Mucosa of rectum (tissue), 2 donors: ENCODE data around the gene BEND6.

Experiments
- H3K27ac ChIP-seq, 2 donors: one replicate each; pipeline ENCODE4 v1.7.0; 2013; ENCODE audit warnings: inconsistent platforms in 2 of 2, low read depth in 2 of 2, low read length in 2 of 2
- H3K27me3 ChIP-seq, 2 donors: one replicate each; pipeline ENCODE4 v1.7.0; 2013; ENCODE audit warnings: low read length in 2 of 2; ENCODE audit not compliant: control insufficient read depth in 2 of 2, insufficient read depth in 2 of 2
- H3K36me3 ChIP-seq, 2 donors: one replicate each; pipeline ENCODE4 v1.7.0; 2013; ENCODE audit warnings: low read length in 2 of 2; ENCODE audit not compliant: control insufficient read depth in 2 of 2, insufficient read depth in 2 of 2
- H3K4me1 ChIP-seq, 2 donors: one replicate each; pipeline ENCODE4 v1.7.0; 2013; ENCODE audit warnings: low read length in 2 of 2, mild to moderate bottlenecking in 1 of 2; ENCODE audit not compliant: control insufficient read depth in 2 of 2, insufficient read depth in 2 of 2
- H3K4me3 ChIP-seq, 2 donors: one replicate each; pipeline ENCODE4 v1.7.0; 2013; ENCODE audit warnings: low read length in 2 of 2
- H3K9ac ChIP-seq, 2 donors: one replicate each; pipeline ENCODE4 v1.7.0; 2013; ENCODE audit warnings: low read length in 2 of 2, low read depth in 1 of 2, mild to moderate bottlenecking in 1 of 2
- H3K9me3 ChIP-seq, 2 donors: one replicate each; pipeline ENCODE4 v1.7.0; 2013; ENCODE audit warnings: low read length in 2 of 2; ENCODE audit not compliant: control insufficient read depth in 2 of 2
- donor health status: healthy.
- donor health status: Normal muscosa, but diverticular disease.

The BEND6 gene

DNA sequence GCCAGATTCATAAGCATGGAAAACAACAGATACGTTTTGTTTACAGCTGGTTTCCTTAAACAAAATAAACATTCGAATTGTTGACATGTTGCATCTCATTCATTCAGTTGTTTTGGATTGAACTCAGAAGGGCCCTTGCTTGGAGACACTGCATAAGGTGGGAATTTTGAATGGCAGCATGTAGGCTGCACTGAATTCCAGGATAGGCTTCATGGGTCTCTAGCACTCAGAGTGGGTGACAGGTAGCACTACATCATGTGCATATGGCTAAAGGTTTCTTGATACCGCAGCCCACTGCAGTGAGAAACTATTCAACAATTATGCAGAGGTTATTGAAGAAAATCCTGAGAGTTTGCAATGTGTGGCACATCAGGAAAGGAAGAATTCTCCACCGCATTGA lies 1.6 kb downstream of the BEND6 start:
- H3K9me3 ChIP-seq, result no peaks in the 10 kb centered on the region
- H3K27me3 ChIP-seq, result peaks cover 19 to 29% of the 10 kb centered on the region in 2 donors

DNA sequence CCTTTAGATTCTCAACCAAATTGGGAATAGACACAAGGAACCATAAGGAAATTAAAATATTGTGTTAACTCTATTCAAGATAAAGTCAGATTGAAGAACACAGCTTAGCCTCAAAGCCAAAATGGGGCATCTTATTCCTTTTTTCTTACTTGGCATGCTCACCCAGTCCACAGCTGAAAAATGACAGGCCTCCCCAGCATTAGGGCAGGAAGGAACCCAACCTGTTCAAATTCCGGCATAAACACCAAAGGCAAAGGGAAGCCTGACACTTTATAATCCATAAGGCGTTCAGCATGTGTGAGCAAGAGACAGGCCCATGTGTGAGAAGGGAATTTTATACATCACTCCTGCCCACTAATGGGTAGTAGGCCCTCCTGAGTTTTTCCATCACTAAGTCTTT lies 2.9 kb downstream of the BEND6 start:
- H3K4me3 ChIP-seq, result no peak overlapping the region
- H3K27me3 ChIP-seq, result peaks cover 17 to 26% of the 10 kb centered on the region in 2 donors
- no peak overlapping the region for H3K27ac ChIP-seq
- H3K4me1 ChIP-seq, result peaks cover 0 to 5% of the 10 kb centered on the region in 2 donors
- H3K9ac ChIP-seq, result no peak overlapping the region
- no peaks in the 10 kb centered on the region for H3K9me3 ChIP-seq
- H3K36me3 ChIP-seq, result no peaks in the 10 kb centered on the region

More for the DNA sequence above, 1.6 kb downstream of the BEND6 start:
- Histone ChIP-seq H3K27ac (no peak overlapping the region), H3K9ac (no peak overlapping the region), H3K4me3 (no peak overlapping the region), H3K4me1 (peaks cover 0 to 5% of the 10 kb centered on the region in 2 donors), H3K36me3 (no peaks in the 10 kb centered on the region)

DNA sequence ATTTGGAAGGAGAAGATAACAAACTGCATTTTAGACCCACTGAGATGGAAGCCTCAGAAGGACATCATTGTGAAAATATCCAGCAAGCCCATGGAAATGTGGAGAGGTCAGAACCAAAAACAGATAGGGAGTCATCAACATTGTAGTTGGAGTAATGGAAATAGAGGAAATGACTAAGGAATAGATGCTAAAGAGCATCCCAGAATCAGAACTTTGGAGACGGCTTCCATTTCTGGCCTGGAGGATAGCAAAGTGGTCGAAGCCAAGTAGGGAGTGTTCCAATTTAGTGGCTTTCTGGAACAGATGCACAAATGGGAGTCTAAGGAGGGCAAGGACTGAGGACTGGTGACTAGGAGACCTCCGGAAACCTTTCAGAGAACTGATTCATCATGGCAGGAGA lies 3.6 kb downstream of the BEND6 start:
- H3K27ac ChIP-seq, result no peak overlapping the region
- H3K9me3 ChIP-seq, result no peaks in the 10 kb centered on the region
- no peak overlapping the region for H3K9ac ChIP-seq
- H3K4me3 ChIP-seq, result no peak overlapping the region
- peaks cover 0 to 5% of the 10 kb centered on the region in 2 donors for H3K4me1 ChIP-seq
- no peaks in the 10 kb centered on the region for H3K36me3 ChIP-seq
- peaks cover 14 to 19% of the 10 kb centered on the region in 2 donors for H3K27me3 ChIP-seq

DNA sequence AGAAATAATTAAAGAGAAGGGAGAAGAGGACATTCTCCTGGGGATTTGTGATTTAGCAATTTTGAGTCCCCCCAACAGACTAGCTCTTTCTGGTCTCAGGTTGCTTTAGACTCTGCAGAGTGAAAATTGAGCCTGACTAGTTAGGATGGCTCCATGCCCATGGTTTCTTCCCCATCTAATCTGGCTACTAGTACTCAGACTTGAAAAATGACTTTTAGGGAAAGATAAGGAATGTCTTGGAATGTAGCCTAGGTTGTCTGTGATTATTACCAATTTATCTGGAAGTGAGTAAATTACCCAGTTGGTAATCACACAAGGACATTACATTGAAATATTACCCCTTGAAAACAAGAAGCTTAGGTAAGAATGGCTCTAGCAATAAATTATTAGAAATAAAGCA lies 4.2 kb downstream of the BEND6 start:
- no peaks in the 10 kb centered on the region for H3K36me3 ChIP-seq
- peaks cover 9 to 14% of the 10 kb centered on the region in 2 donors for H3K27me3 ChIP-seq
- H3K27ac ChIP-seq, result no peak overlapping the region
- H3K4me3 ChIP-seq, result no peak overlapping the region
- H3K4me1 ChIP-seq, result peaks cover 0 to 5% of the 10 kb centered on the region in 2 donors
- H3K9me3 ChIP-seq, result no peaks in the 10 kb centered on the region
- H3K9ac ChIP-seq, result no peak overlapping the region

DNA sequence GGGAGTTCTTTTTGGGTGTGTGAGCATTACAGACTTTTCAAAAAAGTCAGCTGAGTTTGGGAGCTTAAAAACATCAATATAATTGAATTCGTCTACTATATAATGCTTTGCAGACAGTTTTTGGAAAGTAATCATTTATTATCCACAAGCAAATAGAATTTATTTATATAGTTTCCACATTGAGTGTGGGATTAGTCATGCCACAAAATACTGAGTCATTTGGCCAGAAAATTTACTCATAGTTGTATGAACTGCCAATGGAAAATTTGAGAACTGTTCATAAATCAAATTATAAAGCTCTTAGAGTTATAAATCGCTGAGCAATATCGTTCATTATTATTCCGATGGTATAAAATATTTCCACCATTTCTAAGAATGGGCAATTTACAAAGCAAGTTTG lies 5.0 kb downstream of the BEND6 start:
- H3K9ac ChIP-seq, result no peak overlapping the region
- peaks cover 7 to 10% of the 10 kb centered on the region in 2 donors for H3K27me3 ChIP-seq
- H3K4me1 ChIP-seq, result peaks cover 0 to 5% of the 10 kb centered on the region in 2 donors
- no peaks in the 10 kb centered on the region for H3K9me3 ChIP-seq
- H3K27ac ChIP-seq, result no peak overlapping the region
- H3K4me3 ChIP-seq, result no peak overlapping the region
- no peaks in the 10 kb centered on the region for H3K36me3 ChIP-seq

DNA sequence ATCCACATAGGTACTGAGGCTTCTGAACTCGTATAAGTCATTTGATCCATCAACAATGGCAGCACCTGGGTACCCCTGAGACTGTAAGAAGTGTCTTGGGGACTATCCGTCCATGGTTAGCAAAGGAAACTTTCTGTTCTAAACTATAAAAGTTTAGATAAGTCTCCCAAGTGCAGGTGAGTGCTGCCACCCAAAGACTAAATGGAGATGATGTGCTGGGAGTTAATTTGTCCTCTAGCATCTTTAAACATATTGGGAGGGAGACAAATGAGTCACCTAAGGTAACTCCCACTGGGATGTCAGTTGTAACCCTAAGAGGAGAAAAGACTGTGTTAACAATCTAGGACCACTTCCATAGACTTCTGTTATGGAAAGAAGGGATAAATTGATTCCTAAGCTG lies 6.2 kb downstream of the BEND6 start:
- H3K27me3 ChIP-seq, result peaks cover 4 to 7% of the 10 kb centered on the region in 2 donors
- no peaks in the 10 kb centered on the region for H3K9me3 ChIP-seq

DNA sequence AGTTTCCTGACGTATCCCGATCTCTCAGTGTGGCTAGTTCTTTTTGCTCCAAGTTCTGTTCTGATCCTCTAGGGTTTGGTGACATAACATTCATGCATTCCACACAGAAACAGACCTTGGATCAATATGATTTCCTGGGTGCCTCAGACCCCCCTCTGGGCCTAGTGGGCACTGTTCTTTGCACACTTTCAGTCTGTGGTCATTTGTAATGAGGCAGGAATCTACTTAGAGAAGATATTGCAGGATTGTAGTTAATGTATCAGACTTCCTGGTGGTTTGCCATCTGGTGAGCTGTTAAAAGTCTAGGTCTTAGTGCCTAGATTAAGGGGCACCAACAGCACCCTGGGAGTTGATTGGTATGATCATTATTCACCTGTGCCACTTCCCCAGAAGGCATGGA lies 7.5 kb downstream of the BEND6 start:
- Histone ChIP-seq H3K9me3 (no peaks in the 10 kb centered on the region), H3K4me1 (no peaks in the 10 kb centered on the region), H3K9ac (no peak overlapping the region), H3K27me3 (peaks cover 0 to 4% of the 10 kb centered on the region in 2 donors), H3K36me3 (no peaks in the 10 kb centered on the region), H3K27ac (no peak overlapping the region), H3K4me3 (no peak overlapping the region)

More for the DNA sequence above, 6.2 kb downstream of the BEND6 start:
- H3K4me1 ChIP-seq, result no peaks in the 10 kb centered on the region
- H3K27ac ChIP-seq, result no peak overlapping the region
- no peaks in the 10 kb centered on the region for H3K36me3 ChIP-seq
- H3K9ac ChIP-seq, result no peak overlapping the region
- H3K4me3 ChIP-seq, result no peak overlapping the region

DNA sequence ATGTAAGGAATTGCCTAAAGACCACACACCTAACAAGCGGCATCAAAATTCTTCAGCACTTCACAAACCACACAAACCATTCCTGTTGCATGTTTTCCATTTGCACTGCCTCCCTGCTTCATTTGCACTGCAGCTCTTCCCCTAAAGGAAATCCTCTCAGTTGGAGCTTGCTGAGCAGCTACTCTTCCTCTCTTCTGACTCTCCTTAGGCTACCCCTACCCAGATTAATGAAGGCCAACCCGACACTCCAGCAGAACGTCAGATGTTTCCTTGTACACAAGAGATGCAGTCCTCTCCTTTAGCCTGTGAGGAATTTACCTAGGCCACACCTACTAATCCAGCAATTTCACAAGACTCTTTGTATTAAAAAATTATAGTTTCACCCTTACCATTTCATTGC lies 8.1 kb downstream of the BEND6 start:
- H3K36me3 ChIP-seq, result no peaks in the 10 kb centered on the region
- H3K27me3 ChIP-seq, result no peaks in the 10 kb centered on the region
- no peaks in the 10 kb centered on the region for H3K4me1 ChIP-seq
- H3K9me3 ChIP-seq, result no peaks in the 10 kb centered on the region
- H3K27ac ChIP-seq, result no peak overlapping the region
- H3K4me3 ChIP-seq, result no peak overlapping the region
- H3K9ac ChIP-seq, result no peak overlapping the region

DNA sequence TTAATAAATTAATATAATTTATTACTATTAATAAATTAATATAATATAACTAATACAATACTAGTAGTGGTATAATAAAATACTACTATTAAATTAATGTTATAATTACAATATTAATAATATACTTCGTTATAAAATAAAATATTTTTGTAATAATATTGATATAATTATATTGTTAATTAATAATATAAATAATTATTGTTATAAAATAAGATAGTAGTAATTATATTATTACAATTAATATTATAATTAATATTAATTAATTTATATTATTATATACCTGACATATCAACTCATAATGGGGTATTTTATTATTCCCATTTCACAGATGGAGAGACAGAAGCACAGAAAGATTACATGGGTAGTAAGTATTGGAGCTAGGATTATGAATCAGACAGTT lies 8.9 kb downstream of the BEND6 start:
- Histone ChIP-seq H3K9ac (no peak overlapping the region), H3K27ac (no peak overlapping the region), H3K9me3 (no peaks in the 10 kb centered on the region), H3K27me3 (no peaks in the 10 kb centered on the region), H3K4me1 (no peaks in the 10 kb centered on the region), H3K4me3 (no peak overlapping the region), H3K36me3 (no peaks in the 10 kb centered on the region)

DNA sequence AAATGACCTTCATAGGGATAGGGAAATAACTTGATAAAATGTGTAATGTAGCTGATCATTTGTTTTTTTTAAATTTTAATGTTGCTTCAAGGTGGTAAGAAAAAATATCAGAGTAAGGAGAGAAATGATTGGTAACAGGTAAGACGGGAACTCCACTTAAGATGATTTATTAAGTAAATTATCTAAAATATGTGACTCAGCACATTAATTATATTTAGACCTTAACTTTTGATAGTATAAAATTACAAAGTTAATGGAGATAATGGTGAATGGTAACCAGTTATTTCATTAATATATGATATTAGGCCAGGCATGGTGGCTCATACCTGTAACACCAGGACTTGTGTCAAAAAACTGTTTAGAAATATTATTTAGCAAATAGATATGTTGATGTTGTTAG lies 10.2 kb downstream of the BEND6 start:
- no peaks in the 10 kb centered on the region for H3K4me1 ChIP-seq
- no peak overlapping the region for H3K4me3 ChIP-seq
- no peak overlapping the region for H3K27ac ChIP-seq

DNA sequence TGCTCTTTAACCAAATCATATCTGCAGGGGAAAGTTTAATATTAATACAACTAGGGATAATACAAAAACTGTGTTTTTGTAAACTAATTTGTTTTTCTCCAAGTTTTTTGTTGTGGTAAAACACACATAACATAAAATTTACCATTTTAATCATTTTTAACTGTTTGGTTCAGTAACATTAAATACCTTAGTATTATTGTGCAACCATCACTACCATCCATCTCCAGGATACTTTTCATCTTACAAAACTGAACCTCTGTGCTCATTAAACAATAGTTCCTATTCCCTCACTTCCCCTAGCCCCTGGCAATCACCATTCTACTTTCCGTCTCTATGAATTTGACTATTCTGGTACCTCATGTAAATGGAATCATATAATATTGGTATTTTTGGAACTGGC lies 15.9 kb downstream of the BEND6 start:
- no peak overlapping the region for H3K9ac ChIP-seq
- no peaks in the 10 kb centered on the region for H3K9me3 ChIP-seq
- H3K36me3 ChIP-seq, result no peaks in the 10 kb centered on the region
- H3K4me3 ChIP-seq, result no peak overlapping the region
- no peak overlapping the region for H3K27ac ChIP-seq
- H3K27me3 ChIP-seq, result no peaks in the 10 kb centered on the region
- H3K4me1 ChIP-seq, result no peaks in the 10 kb centered on the region

More for the DNA sequence above, 10.2 kb downstream of the BEND6 start:
- Histone ChIP-seq H3K27me3 (no peaks in the 10 kb centered on the region), H3K36me3 (no peaks in the 10 kb centered on the region), H3K9ac (no peak overlapping the region), H3K9me3 (no peaks in the 10 kb centered on the region)
